Measurements from ENCODE around the gene AADACL3. TPM values are rescaled to one million over a fixed set of nuclear protein-coding genes. Genes with fewer than 3 reads are reported as not detected.

AADACL3 gene
- total and polyA plus RNA-seq, 7 donors, result not detected

DNA sequence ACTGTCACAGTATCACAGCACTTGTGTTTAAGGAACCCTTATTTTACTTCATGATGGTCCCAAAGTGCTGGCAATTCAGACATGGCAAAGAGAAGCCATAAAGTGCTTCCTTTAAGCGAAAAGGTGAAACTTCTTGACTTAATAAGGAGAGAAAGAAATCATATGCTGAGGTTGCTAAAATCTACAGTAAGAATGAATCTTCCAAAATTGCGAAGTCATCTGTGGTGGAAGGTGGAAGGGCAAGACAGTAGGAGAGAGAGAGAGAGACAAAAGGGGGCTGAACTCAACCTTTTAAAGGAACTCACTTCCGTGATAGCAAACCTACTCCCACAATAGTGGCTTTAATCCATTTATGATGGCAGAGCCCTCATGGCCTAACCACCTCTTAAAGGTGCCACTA is 19.3 kb upstream of the AADACL3 start:
- WGBS, 2 donors, result 93 to 94% methylated on average over 3 of the region's 3 CpGs
- TF ChIP-seq POLR2A (IDR thresholded peaks at IDR 0.05) (no peak), EP300 (IDR thresholded peaks at IDR 0.05) (no peak), POLR2AphosphoS5 (IDR thresholded peaks at IDR 0.05) (no peak)
- TF ChIP-seq, protein P1, sequence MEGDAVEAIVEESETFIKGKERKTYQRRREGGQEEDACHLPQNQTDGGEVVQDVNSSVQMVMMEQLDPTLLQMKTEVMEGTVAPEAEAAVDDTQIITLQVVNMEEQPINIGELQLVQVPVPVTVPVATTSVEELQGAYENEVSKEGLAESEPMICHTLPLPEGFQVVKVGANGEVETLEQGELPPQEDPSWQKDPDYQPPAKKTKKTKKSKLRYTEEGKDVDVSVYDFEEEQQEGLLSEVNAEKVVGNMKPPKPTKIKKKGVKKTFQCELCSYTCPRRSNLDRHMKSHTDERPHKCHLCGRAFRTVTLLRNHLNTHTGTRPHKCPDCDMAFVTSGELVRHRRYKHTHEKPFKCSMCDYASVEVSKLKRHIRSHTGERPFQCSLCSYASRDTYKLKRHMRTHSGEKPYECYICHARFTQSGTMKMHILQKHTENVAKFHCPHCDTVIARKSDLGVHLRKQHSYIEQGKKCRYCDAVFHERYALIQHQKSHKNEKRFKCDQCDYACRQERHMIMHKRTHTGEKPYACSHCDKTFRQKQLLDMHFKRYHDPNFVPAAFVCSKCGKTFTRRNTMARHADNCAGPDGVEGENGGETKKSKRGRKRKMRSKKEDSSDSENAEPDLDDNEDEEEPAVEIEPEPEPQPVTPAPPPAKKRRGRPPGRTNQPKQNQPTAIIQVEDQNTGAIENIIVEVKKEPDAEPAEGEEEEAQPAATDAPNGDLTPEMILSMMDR (IDR thresholded peaks at IDR 0.05), result no peak
- no peaks in the 10 kb centered on the region for H3K27me3 ChIP-seq
- H3K27ac ChIP-seq, result no peak overlapping the region
- no peak overlapping the region for H3K4me3 ChIP-seq
- no peaks in the 10 kb centered on the region for H3K36me3 ChIP-seq
- peaks cover 0 to 7% (median 0%) of the 10 kb centered on the region in 4 donors for H3K9me3 ChIP-seq
- intact Hi-C loops (cut with DNase I), result no loop called here
- no peak for DNase-seq
- H3K4me1 ChIP-seq, result no peaks in the 10 kb centered on the region

DNA sequence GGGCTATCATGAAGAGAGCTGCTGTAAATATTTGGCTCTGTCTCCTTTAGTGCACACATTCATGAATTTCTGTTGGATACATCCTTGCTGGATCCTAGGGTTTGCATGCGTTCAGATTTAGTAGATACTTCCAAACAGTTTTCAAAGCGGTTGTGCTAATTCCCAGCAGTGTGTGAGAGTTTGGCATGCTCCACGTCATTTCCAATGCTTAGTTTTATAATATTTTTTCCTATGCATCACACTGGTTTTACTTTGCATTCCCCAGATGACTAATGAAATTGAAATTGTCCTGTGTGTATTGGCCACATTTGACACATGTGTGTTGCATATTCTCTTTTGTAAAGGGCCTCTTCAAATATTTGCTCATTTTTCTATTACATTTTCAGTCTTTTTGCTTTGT is 18.5 kb upstream of the AADACL3 start:
- intact Hi-C loops (cut with DNase I), result no loop called here
- WGBS, 2 donors, result 88 to 92% methylated on average over 3 of the region's 3 CpGs
- no peak for DNase-seq

DNA sequence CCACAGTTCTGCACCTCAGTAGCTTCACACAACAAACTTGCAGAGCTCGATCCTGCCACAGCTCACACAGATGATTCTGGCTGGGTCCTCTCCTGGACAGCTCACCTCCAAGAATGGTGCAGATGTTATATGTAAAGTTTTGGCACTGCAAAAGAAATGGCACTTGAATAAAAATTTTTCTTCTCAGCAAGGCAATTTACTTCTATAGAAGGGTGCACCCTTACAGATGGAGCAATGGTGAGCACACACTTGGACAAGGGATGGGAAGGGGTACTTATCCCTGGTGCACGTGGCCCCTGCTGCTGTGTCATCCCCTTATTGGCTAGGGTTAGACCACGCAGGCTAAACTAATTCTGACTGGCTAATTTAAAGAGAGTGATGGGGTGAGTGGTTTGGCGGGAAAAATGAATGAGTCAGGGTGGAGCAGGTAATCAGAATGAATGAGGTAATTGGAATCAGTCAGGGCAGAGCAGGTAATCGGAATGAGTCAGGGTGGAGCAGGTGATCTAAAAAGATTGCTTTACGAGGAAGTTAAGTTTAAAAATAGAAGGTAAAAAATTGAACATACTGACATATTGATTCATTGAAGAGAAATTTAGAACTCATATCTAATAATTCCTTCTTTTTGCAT is 12.0 kb upstream of the AADACL3 start:
- 63 to 77% methylated on average over 6 of the region's 6 CpGs for WGBS, 2 donors

More for the DNA sequence above, 18.5 kb upstream of the AADACL3 start:
- TF ChIP-seq POLR2AphosphoS5 (IDR thresholded peaks at IDR 0.05), result no peak
- no peak for TF ChIP-seq POLR2A (IDR thresholded peaks at IDR 0.05)
- TF ChIP-seq, protein P1 (IDR thresholded peaks at IDR 0.05), result no peak
- no peak for TF ChIP-seq EP300 (IDR thresholded peaks at IDR 0.05)
- H3K9me3 ChIP-seq, result peaks cover 0 to 7% (median 0%) of the 10 kb centered on the region in 4 donors
- no peaks in the 10 kb centered on the region for H3K27me3 ChIP-seq
- no peak overlapping the region for H3K4me3 ChIP-seq
- H3K4me1 ChIP-seq, result no peaks in the 10 kb centered on the region
- no peak overlapping the region for H3K27ac ChIP-seq
- H3K36me3 ChIP-seq, result no peaks in the 10 kb centered on the region

DNA sequence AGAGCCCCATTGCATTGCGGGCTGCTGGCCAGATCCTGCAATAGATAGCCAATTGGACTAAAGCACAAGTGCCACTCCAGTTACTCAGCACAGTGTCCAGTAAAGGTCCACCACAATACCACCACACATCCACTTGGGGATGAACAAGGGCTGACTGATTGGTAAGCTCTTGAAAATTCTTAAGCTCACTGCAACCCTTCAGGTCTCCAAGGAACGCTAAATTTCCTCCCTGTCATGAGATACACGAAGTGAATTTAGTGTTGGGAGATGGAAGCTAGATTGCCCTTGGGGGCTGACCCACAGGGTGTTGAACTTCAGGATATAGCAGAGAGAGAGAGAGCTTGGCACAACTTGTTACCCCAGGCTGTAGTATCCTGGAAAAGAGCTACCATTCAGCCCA is 9.8 kb upstream of the AADACL3 start:
- H3K27ac ChIP-seq, result no peak overlapping the region
- H3K9me3 ChIP-seq, result peaks cover 0 to 14% (median 5%) of the 10 kb centered on the region in 4 donors
- no peaks in the 10 kb centered on the region for H3K27me3 ChIP-seq
- intact Hi-C loops (cut with DNase I), result no loop called here
- no peak overlapping the region for H3K4me3 ChIP-seq
- no peaks in the 10 kb centered on the region for H3K4me1 ChIP-seq
- no peak for TF ChIP-seq POLR2AphosphoS5 (IDR thresholded peaks at IDR 0.05)
- TF ChIP-seq, protein P1 (IDR thresholded peaks at IDR 0.05), result no peak
- TF ChIP-seq POLR2A (IDR thresholded peaks at IDR 0.05), result no peak
- no peak for TF ChIP-seq EP300 (IDR thresholded peaks at IDR 0.05)
- WGBS, 2 donors, result 90 to 91% methylated on average over 3 of the region's 3 CpGs
- no peaks in the 10 kb centered on the region for H3K36me3 ChIP-seq
- no peak for DNase-seq

More for the DNA sequence above, 12.0 kb upstream of the AADACL3 start:
- Histone ChIP-seq H3K4me3 (no peak overlapping the region), H3K9me3 (peaks cover 0 to 19% (median 5%) of the 10 kb centered on the region in 4 donors), H3K27me3 (no peaks in the 10 kb centered on the region), H3K36me3 (no peaks in the 10 kb centered on the region), H3K4me1 (no peaks in the 10 kb centered on the region), H3K27ac (no peak overlapping the region)
- TF ChIP-seq, protein P1 (IDR thresholded peaks at IDR 0.05), result no peak
- no peak for TF ChIP-seq POLR2A (IDR thresholded peaks at IDR 0.05)
- TF ChIP-seq EP300 (IDR thresholded peaks at IDR 0.05), result no peak
- no peak for TF ChIP-seq POLR2AphosphoS5 (IDR thresholded peaks at IDR 0.05)
- intact Hi-C loops (cut with DNase I), result no loop called here
- DNase-seq, result no peak
